ENCODE results near the gene RANBP3. TPM values are rescaled to one million over a fixed set of nuclear protein-coding genes. Genes with fewer than 3 reads are reported as not detected.

RANBP3 gene
- total RNA-seq, 1 experiment from 2014 or later: 62.4 TPM

DNA sequence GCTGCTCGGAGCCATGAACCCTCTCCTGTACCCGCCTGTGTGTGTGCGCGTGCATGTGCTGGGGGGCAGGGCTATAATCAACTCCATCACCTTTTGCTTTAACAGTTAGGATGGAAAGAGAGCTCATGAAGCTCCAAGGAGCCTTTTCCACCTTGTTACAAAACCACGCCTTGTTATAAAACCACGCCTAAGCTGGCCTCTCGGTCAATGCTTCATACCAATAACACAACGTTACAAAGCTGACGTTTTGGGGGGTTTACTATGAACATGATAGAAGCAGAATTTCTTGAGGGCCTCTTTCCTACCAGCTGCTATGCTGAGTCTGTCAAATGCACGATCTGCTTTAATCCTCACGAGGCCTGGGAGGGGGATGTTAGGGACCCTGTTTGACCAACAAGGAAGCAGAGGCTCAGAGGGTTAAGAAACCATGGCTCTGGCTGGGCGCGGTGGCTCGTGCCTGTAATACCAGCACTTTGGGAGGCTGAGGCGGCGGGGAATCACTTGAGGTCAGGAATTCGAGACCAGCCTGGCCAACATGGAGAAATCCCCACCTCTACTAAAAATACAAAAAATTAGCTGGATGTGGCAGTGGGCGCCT lies 52.0 kb downstream of the RANBP3 start:
- Histone ChIP-seq H3K27me3 (ENCODE audit: insufficient read depth, low read length) (no peaks in the 10 kb centered on the region), H3K79me2 (ENCODE audit: insufficient read depth, low read length) (no peaks in the 10 kb centered on the region), H3K9me2 (ENCODE audit: insufficient read depth) (no peaks in the 10 kb centered on the region), H3K9me3 (ENCODE audit: control insufficient read depth in 1 of 2, insufficient read depth in 1 of 2, low read depth in 1 of 2, low read length in 2 of 2) (no peaks in the 10 kb centered on the region), H3K4me3 (replicated peaks in 1 of 2; ENCODE audit: low read depth in 1 of 2, low read length in 2 of 2) (no peak overlapping the region), H3K36me3 (ENCODE audit: control insufficient read depth in 1 of 2, insufficient read depth in 2 of 2, low read length in 2 of 2) (peaks cover 36 to 57% of the 10 kb centered on the region in 2 experiments; a peak in 3 of 4 replicates), H2AFZ (ENCODE audit: low read depth, low read length, poor library complexity, severe bottlenecking) (no peak overlapping the region), H3K4me1 (ENCODE audit: control insufficient read depth in 1 of 2, insufficient read depth in 2 of 2, low read length in 2 of 2) (no peaks in the 10 kb centered on the region), H3K9ac (ENCODE audit: low read length) (no peak overlapping the region), H4K20me1 (ENCODE audit: insufficient read depth) (no peaks in the 10 kb centered on the region), H3K27ac (ENCODE audit: low read depth, low read length) (no peak overlapping the region), H3K4me2 (ENCODE audit: low read length) (no peak overlapping the region)
- BruUV-seq (replicated peaks): no TSS peak
- ChIA-PET POLR2A (no interaction called here), RAD21 (ENCODE audit: low non-redundant PET in 1 of 2, low total read pairs in 2 of 2, uncharacterized antibody in 2 of 2, unreplicated experiment in 2 of 2) (no interaction called here), CTCF (no interaction called here)
- ATAC-seq (no peak), DNase-seq (ENCODE audit: low read depth, low spot score) (no peak)
- no peak for TF ChIP-seq TCF7L2 (IDR thresholded peaks at IDR 0.05; ENCODE audit: borderline replicate concordance, extremely low read depth, insufficient read depth, insufficient read length)
- intact Hi-C loops (cut with micrococcal nuclease): no loop called here

DNA sequence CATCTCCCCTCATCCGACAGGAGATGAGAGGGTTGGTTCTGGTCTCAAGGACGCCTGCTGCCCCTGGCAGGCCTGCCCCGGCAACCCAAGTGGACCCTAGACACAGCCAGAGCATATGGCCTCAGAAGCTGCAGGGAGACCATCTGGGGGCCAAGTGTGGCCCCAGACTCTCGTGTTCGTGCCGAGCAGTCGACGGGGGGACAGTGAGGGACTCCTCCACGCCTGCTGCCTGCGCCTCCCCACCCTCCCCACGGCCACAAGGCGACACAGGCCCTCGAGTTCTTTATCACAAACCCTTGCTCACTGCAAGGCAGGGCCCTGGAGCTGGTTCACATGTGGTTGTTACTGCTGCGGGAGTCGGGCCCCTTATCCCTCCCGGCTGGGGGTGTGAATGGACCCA lies 54.6 kb downstream of the RANBP3 start:
- Histone ChIP-seq H3K27ac (ENCODE audit: low read depth, low read length) (no peak overlapping the region), H2AFZ (ENCODE audit: low read depth, low read length, poor library complexity, severe bottlenecking) (no peak overlapping the region), H3K4me3 (replicated peaks in 1 of 2; ENCODE audit: low read depth in 1 of 2, low read length in 2 of 2) (no peak overlapping the region), H3K79me2 (ENCODE audit: insufficient read depth, low read length) (no peaks in the 10 kb centered on the region), H4K20me1 (ENCODE audit: insufficient read depth) (no peaks in the 10 kb centered on the region), H3K9ac (ENCODE audit: low read length) (no peak overlapping the region), H3K36me3 (ENCODE audit: control insufficient read depth in 1 of 2, insufficient read depth in 2 of 2, low read length in 2 of 2) (peaks cover 33 to 44% of the 10 kb centered on the region in 2 experiments; a peak in 3 of 4 replicates), H3K27me3 (ENCODE audit: insufficient read depth, low read length) (no peaks in the 10 kb centered on the region), H3K9me3 (ENCODE audit: control insufficient read depth in 1 of 2, insufficient read depth in 1 of 2, low read depth in 1 of 2, low read length in 2 of 2) (no peaks in the 10 kb centered on the region), H3K9me2 (ENCODE audit: insufficient read depth) (no peaks in the 10 kb centered on the region), H3K4me2 (ENCODE audit: low read length) (no peak overlapping the region), H3K4me1 (ENCODE audit: control insufficient read depth in 1 of 2, insufficient read depth in 2 of 2, low read length in 2 of 2) (no peaks in the 10 kb centered on the region)
- BruUV-seq (replicated peaks): no TSS peak
- ChIA-PET RAD21 (ENCODE audit: low non-redundant PET in 1 of 2, low total read pairs in 2 of 2, uncharacterized antibody in 2 of 2, unreplicated experiment in 2 of 2) (no interaction called here), CTCF (no interaction called here), POLR2A (no interaction called here)
- intact Hi-C loops (cut with micrococcal nuclease): no loop called here
- no peak for ATAC-seq
- DNase-seq (ENCODE audit: low read depth, low spot score): no peak
- TF ChIP-seq RAD21 (IDR thresholded peaks at IDR 0.05; ENCODE audit: low read depth) (no peak), TCF7L2 (IDR thresholded peaks at IDR 0.05; ENCODE audit: borderline replicate concordance, extremely low read depth, insufficient read depth, insufficient read length) (no peak), POLR2AphosphoS5 (IDR thresholded peaks at IDR 0.05; ENCODE audit: low read depth, low read length) (no peak), EGR1 (IDR thresholded peaks at IDR 0.05; ENCODE audit: low read depth) (no peak), CBX3 (IDR thresholded peaks at IDR 0.05; ENCODE audit: low read depth) (no peak), ZNF274 (IDR thresholded peaks at IDR 0.05; ENCODE audit: low read depth, low read length) (no peak), ZFX (IDR thresholded peaks at IDR 0.05) (no peak)
- TF ChIP-seq, protein P1, sequence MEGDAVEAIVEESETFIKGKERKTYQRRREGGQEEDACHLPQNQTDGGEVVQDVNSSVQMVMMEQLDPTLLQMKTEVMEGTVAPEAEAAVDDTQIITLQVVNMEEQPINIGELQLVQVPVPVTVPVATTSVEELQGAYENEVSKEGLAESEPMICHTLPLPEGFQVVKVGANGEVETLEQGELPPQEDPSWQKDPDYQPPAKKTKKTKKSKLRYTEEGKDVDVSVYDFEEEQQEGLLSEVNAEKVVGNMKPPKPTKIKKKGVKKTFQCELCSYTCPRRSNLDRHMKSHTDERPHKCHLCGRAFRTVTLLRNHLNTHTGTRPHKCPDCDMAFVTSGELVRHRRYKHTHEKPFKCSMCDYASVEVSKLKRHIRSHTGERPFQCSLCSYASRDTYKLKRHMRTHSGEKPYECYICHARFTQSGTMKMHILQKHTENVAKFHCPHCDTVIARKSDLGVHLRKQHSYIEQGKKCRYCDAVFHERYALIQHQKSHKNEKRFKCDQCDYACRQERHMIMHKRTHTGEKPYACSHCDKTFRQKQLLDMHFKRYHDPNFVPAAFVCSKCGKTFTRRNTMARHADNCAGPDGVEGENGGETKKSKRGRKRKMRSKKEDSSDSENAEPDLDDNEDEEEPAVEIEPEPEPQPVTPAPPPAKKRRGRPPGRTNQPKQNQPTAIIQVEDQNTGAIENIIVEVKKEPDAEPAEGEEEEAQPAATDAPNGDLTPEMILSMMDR (IDR thresholded peaks at IDR 0.05 in 2 of 3, conservative IDR thresholded peaks at IDR 0.05 in 1 of 3; ENCODE audit: borderline replicate concordance in 1 of 3, insufficient read depth in 1 of 3, low read depth in 2 of 3, low read length in 2 of 3): no peak
- TF ChIP-seq, protein P2, sequence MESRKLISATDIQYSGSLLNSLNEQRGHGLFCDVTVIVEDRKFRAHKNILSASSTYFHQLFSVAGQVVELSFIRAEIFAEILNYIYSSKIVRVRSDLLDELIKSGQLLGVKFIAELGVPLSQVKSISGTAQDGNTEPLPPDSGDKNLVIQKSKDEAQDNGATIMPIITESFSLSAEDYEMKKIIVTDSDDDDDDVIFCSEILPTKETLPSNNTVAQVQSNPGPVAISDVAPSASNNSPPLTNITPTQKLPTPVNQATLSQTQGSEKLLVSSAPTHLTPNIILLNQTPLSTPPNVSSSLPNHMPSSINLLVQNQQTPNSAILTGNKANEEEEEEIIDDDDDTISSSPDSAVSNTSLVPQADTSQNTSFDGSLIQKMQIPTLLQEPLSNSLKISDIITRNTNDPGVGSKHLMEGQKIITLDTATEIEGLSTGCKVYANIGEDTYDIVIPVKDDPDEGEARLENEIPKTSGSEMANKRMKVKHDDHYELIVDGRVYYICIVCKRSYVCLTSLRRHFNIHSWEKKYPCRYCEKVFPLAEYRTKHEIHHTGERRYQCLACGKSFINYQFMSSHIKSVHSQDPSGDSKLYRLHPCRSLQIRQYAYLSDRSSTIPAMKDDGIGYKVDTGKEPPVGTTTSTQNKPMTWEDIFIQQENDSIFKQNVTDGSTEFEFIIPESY (IDR thresholded peaks at IDR 0.05; ENCODE audit: extremely low read depth, insufficient replicate concordance, low read length): no peak
- TF ChIP-seq, protein P3, sequence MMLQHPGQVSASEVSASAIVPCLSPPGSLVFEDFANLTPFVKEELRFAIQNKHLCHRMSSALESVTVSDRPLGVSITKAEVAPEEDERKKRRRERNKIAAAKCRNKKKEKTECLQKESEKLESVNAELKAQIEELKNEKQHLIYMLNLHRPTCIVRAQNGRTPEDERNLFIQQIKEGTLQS (IDR thresholded peaks at IDR 0.05): no peak
- TF ChIP-seq, protein P4, sequence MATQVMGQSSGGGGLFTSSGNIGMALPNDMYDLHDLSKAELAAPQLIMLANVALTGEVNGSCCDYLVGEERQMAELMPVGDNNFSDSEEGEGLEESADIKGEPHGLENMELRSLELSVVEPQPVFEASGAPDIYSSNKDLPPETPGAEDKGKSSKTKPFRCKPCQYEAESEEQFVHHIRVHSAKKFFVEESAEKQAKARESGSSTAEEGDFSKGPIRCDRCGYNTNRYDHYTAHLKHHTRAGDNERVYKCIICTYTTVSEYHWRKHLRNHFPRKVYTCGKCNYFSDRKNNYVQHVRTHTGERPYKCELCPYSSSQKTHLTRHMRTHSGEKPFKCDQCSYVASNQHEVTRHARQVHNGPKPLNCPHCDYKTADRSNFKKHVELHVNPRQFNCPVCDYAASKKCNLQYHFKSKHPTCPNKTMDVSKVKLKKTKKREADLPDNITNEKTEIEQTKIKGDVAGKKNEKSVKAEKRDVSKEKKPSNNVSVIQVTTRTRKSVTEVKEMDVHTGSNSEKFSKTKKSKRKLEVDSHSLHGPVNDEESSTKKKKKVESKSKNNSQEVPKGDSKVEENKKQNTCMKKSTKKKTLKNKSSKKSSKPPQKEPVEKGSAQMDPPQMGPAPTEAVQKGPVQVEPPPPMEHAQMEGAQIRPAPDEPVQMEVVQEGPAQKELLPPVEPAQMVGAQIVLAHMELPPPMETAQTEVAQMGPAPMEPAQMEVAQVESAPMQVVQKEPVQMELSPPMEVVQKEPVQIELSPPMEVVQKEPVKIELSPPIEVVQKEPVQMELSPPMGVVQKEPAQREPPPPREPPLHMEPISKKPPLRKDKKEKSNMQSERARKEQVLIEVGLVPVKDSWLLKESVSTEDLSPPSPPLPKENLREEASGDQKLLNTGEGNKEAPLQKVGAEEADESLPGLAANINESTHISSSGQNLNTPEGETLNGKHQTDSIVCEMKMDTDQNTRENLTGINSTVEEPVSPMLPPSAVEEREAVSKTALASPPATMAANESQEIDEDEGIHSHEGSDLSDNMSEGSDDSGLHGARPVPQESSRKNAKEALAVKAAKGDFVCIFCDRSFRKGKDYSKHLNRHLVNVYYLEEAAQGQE (IDR thresholded peaks at IDR 0.05; ENCODE audit: low read depth): no peak

Measured in HCT116 (cell line).